ENCODE results near the gene TREML1. TPM values are rescaled to one million over a fixed set of nuclear protein-coding genes. Genes with fewer than 3 reads are reported as not detected.

TREML1 gene
- total RNA-seq, 2 donors from 2014 or later, result 3.0 to 68.6 TPM

DNA sequence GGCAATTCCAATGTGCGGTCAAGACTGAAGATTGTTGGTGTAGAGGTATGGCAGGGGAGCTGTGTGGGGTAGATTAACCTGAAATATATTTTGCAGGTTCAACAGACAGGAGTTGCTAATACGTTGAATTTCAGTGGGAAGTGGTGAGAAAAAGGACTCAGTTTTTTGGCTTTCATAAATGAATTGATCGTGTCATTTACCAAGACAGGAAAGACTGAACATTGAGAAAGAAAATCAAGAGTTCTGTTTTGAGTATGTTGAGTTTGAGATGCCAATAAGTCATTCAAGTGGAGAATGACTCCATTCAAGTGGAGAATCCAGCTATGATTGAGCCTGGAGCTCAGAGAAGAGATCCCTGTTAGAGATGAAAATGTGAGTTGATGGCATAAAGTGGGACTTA is 50.3 kb downstream of the TREML1 start:
- Mint-ChIP-seq H3K27ac (no peak overlapping the region), H3K36me3 (ENCODE audit: low read depth) (peaks cover 8% of the 10 kb centered on the region), H3K27me3 (no peaks in the 10 kb centered on the region), H3K4me3 (no peak overlapping the region), H3K4me1 (peaks cover 9% of the 10 kb centered on the region)
- H3K9me3 ChIP-seq (ENCODE audit: control insufficient read depth, low read length, poor library complexity, severe bottlenecking), result no peaks in the 10 kb centered on the region
- DNase-seq, result no peak
- ATAC-seq, result no peak

DNA sequence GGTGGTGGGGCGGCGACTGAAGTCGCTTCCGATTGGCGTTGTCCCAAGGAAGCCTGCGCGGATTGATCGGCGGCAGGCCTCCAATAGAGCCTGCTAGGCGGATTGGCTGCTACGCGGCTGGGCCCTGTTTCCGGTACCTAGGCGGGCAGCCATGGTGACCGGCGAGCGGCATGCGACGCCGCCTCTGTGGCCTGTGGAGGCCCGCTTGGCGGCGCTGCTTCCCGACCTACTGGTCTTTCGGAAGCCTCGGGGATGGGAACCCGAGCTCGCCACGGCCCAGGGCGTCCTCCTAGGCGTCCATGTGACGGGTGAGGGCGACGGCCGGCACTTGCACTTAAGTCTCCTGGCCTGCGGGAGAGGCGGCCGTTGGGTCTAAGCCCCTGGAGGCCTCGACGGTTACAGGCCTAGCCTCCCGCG is 53.3 kb downstream of the TREML1 start:
- H3K27ac Mint-ChIP-seq, result no peak overlapping the region
- H3K9me3 ChIP-seq (ENCODE audit: control insufficient read depth, low read length, poor library complexity, severe bottlenecking), result no peaks in the 10 kb centered on the region
- DNase-seq, result no peak
- H3K4me3 Mint-ChIP-seq, result no peak overlapping the region
- H3K36me3 Mint-ChIP-seq (ENCODE audit: low read depth), result peaks cover 18% of the 10 kb centered on the region
- H3K4me1 Mint-ChIP-seq, result peaks cover 14% of the 10 kb centered on the region
- ATAC-seq, result no peak
- H3K27me3 Mint-ChIP-seq, result no peaks in the 10 kb centered on the region

Other genes starting within 250 kb of the TREML1 start
- gene UNC5CL, start 115.1 kb downstream of the TREML1 start, total RNA-seq, result 1 to 10 TPM; 4.2 to 4.9 TPM
- not detected for gene TSPO2, start 111.9 kb downstream of the TREML1 start, total RNA-seq
- gene APOBEC2, start 101.1 kb downstream of the TREML1 start, total RNA-seq, result not detected
- 10 to 100 TPM; 28.5 to 29.2 TPM for gene OARD1, start 82.0 kb downstream of the TREML1 start, total RNA-seq
- gene NFYA, start 81.4 kb downstream of the TREML1 start, total RNA-seq, result 10 to 100 TPM; 28.2 to 31.8 TPM
- not detected for gene TREM2, start 8.8 kb upstream of the TREML1 start, total RNA-seq
- 1 to 10 TPM; 2.9 to 3.8 TPM for gene TREML2, start 46.8 kb upstream of the TREML1 start, total RNA-seq
- gene TREML4, start 74.0 kb upstream of the TREML1 start, total RNA-seq, result under 1 TPM in 1 of 2 donors, not detected in 1; 0.42 TPM
- 10 to 100 TPM in 1 of 2 donors, 1 to 10 TPM in 1; 4.1 to 17.6 TPM for gene TREM1, start 132.3 kb upstream of the TREML1 start, total RNA-seq
- gene NCR2, start 181.3 kb upstream of the TREML1 start, total RNA-seq, result not detected

All from T-helper 17 cell (primary cell).